Embryonic facial prominence (tissue), 1 donor: ENCODE data around the gene DUOXA1.
"Not testable (repeated sequence)": the region's sequence is repeated elsewhere in the genome, so short reads cannot be mapped to it uniquely, and the experiment has no call there.

ENCODE experiments used
- DNase-seq: peaks from one replicate; pipeline ENCODE4 v3.0.0-alpha.2; 2016; ENCODE audit errors: extremely low spot score

Gene DUOXA1

DNA sequence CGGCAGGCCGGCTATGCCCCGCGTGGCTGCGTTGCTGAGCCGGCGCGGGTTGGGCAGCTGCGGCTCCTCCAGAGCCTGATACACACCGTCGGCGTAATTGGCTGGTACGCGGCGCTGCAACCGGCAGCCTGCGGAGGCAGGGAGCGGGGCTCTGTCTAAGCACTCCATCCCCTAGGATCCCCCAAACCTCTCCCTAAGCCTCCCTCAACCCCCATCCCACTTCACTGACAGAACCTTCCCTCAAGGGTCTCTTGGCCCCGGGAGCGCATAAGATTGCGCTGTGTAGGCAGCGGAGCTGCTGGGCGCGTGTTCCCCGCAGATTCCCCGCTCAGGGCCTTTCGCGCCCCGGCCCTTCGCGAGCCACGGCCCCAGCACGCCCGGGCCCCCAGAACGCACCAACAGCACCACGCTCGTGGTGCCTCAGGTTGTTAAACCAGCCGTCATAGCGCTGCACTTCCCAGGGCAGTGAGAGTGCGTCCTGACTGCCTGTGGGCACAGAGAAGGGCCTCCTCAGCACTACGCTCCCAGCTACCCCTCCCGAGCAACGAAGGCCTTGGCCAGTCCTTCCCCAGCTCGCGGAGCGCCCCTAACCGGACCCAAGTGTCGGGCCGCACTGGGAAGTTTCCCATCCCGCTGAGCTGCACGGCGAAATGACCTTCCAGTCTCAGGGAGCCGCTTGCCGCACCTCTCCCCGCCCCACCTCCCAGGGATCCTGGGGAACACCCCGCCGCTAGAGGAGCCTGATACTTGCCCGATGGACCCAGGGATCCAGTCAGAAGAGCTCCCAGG, 16.9 kb downstream of the DUOXA1 start:
- no peak for DNase-seq

DNA sequence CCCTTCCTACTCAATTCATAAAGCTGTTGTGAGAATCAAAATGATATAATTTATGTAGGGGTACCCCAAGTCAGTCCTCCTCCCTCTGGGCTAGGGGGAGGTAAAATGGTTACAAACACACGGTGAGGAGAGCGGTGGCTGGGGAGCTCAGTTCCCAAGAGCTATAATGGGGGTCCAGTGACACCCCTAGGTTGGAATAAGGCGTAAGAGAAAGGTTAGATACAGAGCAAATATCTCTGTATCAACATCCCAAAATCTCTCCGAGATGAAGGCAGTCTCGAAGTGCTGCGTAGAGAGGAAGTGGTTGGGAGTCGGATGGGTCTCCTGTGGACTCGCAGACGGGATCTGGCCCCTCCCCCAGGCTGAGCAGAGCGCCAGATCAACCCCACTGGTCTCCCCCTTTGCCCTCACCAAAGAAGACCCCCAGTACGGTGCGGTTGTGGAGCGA, 17.5 kb downstream of the DUOXA1 start:
- DNase-seq = no peak

DNA sequence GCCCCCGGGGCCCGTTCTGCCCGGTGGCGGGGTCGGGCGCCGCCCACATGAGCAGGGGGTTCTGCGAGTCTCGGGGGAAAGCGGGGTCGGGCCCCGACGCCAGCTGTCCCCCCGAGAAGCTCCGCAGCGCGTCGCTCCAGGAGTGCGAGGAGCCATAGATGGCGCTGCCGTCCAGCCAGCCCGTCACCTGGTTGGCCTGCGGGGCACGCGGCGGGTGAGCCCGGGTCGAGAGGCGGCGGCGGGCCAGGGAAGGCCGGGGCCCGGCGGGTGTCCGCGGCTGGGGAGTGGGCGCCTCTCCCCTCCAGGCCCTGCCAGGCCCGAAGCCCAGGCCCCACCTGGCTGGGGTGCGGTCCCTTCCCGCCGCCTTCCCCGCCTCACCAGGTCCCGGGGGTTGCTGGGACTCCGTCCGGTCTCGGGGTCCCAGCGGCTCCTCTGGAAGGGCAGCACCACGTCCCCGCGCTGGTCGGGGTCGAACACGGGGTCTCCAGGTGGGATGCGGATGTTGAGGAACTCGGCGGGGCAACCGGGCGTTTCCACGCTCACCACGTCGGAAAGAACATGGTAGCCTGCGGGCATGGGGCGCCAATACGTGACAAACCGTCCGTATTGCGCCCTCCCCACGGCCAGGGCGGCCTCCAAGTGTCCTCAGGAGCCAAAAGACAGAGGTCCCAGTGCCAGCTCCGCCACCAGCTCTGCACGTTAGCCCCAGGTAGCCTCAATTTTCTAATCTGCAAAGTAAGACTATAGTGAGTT, 18.1 kb downstream of the DUOXA1 start:
- no peak for DNase-seq

DNA sequence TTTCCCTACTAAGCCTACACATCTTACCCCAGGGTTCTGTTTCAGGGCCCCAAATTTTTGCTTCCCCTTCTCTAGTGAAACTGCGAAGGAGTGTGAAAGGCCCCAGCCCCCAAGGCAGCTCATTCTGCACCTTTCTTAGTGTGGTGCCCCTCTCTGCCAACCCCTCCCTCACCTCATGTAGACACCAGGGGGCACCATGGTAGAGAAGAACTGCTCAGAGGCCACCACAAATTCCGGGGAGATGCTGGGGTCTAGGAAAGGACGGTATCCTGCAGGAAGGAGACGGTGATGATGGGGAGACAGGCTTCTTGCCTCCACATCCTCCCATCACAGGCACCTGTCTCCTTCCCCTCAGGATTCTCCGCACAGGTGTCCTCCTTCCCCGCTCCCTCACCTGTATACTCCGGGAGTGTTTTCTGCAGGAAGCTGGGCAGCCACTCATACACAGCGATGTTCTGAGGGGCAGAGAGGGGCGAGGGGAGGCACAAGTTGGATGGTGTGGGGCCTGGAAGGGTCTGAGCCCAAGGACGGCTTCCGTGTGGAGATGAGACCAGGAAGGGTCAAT, 19.3 kb downstream of the DUOXA1 start:
- no peak for DNase-seq

DNA sequence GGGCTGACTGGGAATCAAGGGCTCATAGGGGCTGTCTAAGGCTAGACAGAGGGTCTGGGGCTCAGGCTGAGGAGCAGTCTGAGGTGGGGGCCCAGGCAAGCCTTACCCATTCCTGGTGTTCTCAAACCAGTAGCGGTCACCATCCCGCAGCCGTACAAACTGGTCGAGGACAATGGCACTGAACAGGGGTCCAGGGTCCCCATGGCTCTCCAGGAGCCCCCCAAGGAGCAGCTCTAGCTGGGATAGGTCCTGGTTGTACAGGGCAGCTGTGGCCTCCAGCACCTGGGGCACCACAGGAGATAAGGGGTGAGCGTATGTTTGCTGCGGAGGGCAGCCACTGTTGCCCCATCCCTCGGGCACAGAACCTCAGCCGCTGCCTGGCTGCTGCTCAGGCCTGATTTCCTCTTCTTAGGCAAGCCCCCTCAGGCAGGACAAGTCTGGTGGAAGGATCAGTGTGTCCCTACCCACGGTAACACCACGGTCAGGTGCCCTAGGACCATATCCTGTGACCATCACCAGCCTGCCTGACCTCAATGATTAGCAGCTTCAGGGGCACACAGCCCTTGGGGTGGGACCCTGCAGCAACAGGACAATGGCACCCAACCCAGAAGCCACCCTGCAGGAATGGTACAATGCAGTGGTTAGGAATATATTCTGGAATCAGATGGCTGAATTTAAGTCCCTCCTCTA, 21.6 kb downstream of the DUOXA1 start:
- DNase-seq = no peak

DNA sequence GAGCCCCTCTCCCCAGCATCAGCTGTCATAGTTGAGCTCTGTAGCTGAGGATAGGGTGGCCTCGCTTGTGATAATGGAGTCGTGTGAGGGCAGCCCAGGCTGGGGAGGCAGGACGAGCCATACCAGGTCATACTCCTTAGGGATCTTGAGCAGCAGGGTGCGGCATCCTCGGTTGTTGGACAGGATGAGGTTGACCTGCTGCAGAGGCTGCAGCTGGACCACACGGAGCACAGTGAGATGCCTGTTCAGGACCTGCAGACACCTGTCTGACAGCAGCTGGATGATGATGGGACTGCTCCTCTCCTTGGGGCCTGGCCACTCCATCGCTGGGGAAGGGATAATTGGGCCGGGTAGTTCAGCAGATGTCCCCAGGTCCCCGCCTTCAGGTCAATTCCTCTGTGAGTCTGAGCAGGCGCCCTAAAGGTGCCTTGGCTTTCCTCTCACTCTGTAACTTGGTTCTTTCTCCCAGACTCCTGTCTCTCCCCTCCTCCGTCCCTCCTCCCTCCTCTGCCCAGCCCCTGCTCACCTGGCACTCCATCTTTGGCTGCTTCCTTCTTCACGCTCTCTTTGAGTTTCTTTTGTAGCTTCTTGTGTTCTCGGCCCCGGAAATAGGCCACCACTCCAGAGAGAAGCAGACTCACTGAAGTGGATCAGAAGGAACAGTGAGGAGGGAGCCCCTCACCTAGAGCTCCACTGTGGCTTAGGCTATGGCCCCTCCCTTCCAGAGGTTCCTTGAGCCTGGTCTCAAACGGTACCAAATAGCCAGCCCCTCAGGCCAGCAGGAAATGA, 23.5 kb downstream of the DUOXA1 start:
- DNase-seq = no peak

DNA sequence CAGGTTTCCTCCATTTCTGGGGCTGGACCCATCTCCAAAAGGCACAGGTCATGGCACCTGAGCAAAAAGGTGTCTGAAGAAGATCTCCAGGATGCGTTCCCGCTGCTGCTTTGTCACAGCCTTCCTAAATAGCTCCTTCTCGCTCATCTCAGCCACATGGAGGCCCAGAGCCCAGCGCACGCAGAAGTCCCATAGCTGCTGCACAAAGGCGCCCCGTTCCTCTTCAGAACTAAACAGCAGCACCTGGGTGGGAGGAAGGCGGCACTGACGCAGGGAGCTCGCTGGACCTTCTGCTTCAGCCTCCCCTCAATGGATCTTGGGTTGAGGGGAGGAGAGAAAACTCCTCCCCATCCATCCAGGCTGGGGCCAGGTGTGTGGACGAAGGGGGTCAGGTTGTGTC, 24.1 kb downstream of the DUOXA1 start:
- DNase-seq = no peak

DNA sequence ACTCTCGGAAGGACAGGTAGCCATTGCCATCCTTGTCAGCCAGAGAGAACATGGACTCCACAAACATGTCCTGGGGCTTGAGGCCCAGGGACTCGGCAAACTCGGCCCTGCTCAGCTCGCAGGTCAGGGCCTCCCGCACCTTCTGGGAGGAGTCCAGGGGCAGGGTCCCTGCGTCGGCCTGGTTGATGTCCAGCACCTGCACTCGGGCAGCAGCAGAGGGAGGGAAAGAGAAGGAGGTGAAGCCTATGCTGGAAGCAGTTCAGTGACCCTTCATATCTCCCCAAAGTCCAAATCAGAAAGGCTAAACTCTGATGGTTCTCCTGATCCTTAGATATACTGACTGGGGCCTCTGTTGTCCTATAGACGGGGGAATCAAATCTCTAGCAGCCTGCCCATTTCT, 25.5 kb downstream of the DUOXA1 start:
- DNase-seq = not testable (repeated sequence)

DNA sequence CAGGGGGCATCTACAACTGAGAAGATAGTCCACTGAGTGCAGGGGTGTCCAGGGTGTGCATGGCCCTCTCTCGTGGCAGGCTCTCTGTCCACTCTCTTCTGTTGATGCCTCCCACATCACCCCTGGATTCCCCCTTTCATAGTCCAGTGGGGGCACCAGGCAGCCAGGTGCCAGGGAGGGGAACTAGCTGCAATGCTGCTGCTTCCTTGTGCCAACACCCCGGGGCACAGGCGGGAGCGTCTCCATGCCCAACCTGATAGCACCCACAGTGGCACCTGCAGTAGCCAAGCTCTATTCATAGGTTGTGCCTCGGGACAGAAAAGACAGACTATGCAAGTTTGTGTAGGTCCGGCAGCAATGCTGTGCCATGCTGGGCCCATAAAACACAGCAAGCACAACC, 27.5 kb downstream of the DUOXA1 start:
- no peak for DNase-seq

DNA sequence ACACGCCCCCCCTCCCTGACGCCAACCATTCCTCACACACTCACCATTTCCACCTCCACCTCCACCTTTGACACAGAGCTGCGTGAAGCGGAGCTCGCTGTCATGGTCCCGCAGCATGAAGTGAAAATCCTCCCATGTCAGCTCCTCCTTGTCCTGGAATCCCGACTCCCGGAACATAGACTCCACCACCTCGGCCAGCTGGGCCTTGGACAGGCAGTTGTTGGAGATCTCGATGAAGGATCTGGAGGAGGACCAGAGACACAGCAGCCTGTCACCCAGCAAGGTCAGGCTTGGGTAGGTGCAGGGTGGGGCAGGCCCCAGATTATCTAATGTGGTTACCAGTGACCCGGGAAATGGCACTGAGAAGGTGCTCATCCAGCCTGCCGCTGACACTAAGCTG, 27.9 kb downstream of the DUOXA1 start:
- no peak for DNase-seq

DNA sequence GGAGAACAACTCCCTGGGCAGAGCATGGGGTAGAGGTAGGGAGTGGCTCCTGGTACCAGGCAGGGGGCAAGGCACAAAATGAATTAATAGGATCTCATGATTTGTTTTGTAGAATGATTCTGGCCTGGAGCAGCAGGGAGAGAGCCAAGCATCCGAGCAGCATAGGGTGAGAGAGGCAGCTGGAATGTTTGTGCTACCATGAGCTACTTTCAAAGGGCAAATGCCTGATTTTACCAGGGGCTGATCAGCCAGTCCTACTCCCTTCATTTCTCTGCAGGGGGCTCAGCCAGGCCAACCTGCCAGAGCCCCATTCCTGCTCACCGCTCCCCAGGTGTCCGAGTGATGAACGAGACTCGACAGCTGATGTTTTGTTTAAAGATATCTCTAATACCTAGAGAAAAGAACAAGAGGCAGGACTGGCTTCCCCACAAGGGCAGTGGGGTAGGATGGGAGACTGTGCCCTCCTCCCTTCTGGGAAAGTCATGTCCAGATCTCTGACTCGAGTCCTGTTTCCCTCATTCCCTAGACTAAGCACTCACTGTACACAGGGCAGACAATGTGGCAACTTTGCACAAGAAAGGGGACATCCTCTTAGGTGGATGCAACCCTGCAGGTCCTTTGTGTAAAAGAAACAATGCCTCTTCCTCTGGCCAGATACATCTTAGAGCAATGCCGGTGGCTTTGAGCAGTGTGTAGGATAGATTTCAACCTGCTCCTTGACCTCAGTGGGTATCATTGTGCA, 28.6 kb downstream of the DUOXA1 start:
- no peak for DNase-seq

DNA sequence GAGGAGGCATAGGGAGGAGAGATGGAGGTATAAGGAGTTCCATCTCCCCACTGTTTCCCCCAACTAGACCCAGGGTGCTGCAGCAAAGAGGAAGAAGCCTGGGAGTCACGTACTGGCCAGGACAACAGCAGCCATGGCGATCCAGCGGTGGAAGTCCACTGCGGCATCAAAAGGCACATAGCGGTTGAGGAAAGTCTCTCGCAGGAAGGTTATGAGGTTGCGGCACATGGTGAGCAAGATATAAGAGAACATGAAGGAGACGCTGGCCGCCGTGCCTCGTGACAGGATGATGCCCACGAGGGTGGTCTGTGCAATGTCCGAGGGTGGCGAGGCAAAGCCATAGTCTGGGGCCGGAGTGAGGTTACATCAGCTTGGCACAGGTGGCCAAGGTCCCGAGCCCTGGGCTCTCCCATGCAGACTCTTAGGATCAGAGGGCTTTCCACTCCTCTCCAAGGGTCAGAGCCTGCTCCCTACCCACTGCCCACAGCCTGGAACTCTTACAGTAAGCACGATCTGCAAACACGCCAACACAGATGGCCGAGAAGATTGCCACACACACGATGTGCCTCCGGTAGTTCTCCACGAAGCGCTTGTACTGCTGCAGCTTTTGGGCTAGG, 30.0 kb downstream of the DUOXA1 start:
- DNase-seq = no peak

DNA sequence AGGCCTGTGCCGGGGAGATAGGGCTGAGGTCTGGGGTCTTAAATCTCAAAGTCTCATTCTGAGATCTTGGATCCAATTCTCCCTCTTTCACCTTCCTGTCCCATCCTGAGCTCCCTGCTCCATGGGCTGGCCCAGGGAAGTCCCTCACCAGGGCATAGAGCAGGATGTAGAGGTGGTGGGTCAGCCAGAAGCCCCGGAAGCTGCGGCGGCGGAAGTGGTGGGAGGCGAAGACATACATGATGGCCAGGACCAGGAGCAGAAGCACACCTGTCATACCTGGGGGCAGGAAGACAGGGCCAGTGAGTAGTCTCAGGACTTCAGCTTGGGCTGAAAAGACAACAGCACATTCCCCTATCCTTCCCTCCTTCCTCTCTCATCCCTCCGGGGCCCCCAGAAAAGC, 32.2 kb downstream of the DUOXA1 start:
- DNase-seq = no peak

DNA sequence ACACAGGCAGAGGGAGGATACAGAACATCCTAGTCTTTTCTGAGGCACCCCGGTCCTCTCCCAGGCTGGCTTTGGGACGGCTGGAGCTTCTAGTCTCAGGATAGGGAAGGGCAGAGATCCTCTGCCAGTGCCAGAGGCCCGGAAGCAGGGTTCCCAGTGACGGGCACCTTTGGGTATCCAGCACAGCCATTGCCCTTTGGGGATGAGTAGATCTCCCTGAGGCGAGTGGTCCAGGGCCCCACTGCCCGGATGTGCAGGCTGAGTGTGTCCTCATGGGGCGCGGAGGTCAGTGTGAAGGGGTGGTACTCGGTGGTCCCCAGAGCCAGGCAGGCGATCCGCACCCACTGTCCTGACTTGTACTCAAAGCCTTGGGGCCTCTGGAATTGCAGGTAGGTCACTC, 34.0 kb downstream of the DUOXA1 start:
- DNase-seq = no peak

DNA sequence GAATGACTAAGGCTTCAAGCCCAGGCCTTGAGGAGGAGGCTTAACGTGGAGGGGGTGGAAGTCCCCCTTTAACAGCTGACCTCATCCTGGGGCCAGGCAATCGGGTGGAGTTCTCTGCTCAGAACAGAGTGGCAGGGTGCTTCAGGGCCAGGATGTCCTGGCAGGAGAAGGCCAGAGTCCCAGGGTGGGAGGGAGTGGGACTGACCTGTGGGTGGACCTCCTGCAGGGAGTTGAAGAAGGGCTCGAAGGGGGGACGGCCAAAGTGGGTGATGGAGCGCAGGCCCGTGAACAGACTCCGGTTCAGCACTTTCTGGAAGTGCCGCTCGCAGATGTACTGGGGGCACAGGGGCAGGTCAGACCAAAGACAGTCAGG, 35.3 kb downstream of the DUOXA1 start:
- DNase-seq = no peak

DNA sequence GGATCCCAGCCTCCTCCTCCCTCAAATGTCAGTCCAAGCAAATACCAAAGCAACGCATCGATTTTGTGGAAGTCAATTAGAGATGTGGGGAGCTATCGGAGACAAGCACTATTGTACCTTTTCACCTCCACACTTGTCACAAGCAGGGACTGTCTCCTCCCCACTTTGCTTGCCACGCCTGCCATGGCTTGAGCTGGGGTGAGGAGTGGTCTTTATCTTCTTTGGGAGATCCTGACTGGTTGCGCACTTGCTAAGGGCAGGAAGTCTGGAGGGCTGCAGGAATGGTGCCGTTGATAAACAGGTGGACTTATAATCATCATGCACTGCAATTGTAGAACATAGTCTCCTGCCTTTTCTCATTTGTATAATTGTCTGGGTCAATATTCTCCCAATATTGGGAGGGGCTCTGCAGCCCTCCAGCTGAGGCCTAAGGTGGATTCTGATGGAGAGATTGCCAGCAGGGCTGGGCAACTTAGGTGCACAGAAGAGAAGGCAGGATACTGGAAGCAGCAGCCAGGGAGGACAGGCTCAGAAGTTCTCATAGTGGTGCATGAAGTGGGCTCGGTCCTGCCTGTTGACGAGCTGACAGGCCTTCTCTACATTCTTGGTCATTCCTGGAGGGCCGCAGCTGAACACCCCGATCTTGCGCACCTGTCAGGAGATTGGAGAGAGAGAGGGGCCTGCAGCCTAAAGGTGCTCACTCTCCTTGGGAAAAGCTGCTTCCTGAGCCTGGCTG, 35.9 kb downstream of the DUOXA1 start:
- no peak for DNase-seq

DNA sequence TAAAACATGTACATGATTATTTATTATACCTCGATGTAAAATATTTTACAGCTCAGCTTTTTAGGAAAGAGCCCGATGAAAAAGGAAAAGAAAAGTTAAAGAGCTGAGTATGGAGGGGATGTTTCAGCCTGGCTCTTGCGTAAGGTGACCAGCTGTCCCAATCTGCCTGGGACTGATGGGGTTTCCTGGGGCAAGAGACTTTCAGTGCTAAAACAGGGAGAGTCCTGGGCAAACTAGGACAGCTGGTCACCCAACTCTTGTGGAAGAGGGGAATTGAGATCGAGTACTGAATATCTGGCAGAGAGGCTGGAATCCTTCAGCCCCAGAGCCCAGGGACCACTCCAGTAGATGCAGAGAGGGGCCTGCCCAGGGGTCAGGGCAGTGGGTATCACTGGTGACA, 36.7 kb downstream of the DUOXA1 start:
- no peak for DNase-seq

DNA sequence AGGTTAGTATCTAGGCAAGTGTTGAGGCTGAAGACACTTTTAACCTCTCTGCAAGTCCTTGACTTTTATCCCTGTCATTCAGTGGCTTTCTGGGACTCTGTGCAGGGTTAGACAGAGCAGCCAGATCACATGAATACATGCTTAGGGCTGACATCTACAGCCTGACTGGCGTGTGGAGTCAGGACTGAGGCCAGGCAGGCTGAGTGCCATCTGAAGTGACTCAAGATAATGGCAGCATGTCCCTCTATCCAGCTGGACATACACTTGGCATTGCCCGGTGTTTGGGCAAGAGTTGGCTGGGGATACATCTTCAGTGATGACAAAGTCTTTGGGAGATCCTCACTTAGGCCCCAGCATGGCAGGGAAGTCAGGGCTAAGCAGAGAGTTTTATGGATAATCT, 38.1 kb downstream of the DUOXA1 start:
- no peak for DNase-seq

DNA sequence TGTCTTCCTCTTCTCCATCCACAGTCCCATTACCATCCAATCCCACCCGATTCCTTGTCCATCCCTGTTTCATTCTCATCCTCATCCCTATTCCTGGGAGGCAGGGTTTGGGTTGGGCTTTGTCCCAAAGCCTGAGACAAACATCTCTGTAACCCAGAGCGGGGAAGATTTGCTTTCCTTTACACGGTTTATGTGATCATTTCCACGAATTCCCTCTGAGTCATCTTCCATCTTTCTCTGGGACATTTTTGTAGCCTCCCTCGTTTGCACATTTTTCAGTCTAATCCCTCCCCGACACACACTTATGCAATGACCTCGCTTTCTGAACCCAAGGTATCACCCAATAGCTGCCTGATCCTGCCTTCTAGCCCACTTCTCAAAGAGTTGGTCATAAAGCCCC, 38.5 kb downstream of the DUOXA1 start:
- DNase-seq = no peak
